Mammary epithelial cell (primary cell): ENCODE results near the gene ZSWIM3.

ENCODE experiments used
- EZH2 ChIP-seq: IDR thresholded peaks from 2 replicates; pipeline ENCODE4 v1.6.1; 2012; ENCODE audit warnings: low read length, inconsistent platforms, borderline replicate concordance
- TF ChIP-seq, protein P1 (sequence below), 2 donors: IDR thresholded peaks in 1 of 2; conservative IDR thresholded peaks in 1 of 2; 2 replicates each; pipeline ENCODE4 v1.5.1; 2011 to 2012; ENCODE audit warnings: inconsistent platforms in 2 of 2, low read length in 2 of 2, mild to moderate bottlenecking in 2 of 2, control low read depth in 1 of 2, low read depth in 1 of 2; ENCODE audit not compliant: insufficient read depth in 1 of 2; ENCODE audit errors: extremely low read depth in 1 of 2

DNA sequence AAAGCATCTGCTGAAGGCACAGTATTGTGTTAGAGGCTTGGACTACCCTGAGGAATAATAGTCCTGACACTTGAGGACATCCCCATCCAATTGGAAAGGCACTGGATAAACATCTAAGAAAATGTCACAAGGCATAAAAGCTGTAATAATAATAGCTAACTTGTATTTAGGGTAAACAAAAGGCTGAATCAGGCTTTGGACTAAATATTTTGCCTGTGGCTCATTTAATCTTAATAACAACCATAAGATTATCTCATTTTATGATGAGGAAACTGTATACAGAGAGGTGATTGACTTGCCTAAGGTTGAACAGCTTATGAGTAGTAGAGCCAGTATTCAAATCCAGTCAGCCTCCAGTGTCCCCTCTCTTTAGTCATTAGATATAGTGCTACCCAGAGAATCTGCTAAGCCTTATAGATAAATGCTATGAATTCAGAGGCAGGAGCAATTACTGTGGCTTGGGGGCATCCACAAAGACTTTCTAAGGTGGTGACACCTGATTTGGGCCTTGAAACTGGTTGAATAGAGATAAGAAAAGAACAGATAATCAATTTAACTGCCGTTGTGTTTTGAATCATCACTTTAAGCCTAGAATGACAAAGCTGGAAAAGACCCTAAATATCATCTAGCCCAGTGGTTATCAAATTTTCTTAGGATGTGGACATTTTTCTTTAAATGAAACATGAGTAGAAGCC lies 16.1 kb downstream of the ZSWIM3 start:
- TF ChIP-seq, protein P1, sequence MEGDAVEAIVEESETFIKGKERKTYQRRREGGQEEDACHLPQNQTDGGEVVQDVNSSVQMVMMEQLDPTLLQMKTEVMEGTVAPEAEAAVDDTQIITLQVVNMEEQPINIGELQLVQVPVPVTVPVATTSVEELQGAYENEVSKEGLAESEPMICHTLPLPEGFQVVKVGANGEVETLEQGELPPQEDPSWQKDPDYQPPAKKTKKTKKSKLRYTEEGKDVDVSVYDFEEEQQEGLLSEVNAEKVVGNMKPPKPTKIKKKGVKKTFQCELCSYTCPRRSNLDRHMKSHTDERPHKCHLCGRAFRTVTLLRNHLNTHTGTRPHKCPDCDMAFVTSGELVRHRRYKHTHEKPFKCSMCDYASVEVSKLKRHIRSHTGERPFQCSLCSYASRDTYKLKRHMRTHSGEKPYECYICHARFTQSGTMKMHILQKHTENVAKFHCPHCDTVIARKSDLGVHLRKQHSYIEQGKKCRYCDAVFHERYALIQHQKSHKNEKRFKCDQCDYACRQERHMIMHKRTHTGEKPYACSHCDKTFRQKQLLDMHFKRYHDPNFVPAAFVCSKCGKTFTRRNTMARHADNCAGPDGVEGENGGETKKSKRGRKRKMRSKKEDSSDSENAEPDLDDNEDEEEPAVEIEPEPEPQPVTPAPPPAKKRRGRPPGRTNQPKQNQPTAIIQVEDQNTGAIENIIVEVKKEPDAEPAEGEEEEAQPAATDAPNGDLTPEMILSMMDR (conservative IDR thresholded peaks at IDR 0.05 in 1 of 2, IDR thresholded peaks at IDR 0.05 in 1 of 2; ENCODE audit: extremely low read depth in 1 of 2, insufficient read depth in 1 of 2, low read depth in 1 of 2, low read length in 2 of 2) = no peak
- TF ChIP-seq EZH2 = no peak
